Renal cortex interstitium (tissue), 11 donors: ENCODE data around the gene MYL6. TPM values are rescaled to one million over a fixed set of nuclear protein-coding genes. Genes with fewer than 3 reads are reported as not detected.
"Not testable (repeated sequence)": the region's sequence is repeated elsewhere in the genome, so short reads cannot be mapped to it uniquely, and the experiment has no call there.

Experiments used
- DNase-seq, 11 donors: peaks; one replicate each; pipeline ENCODE4 v3.0.0-alpha.2; 2013; ENCODE audit warnings: low read depth in 9 of 11, low spot score in 4 of 11; ENCODE audit errors: extremely low read depth in 1 of 11
- polyA plus RNA-seq, 3 donors: library from polyadenylated mRNA; unstranded; fragments of 120-200 nt; gene quantifications; one replicate each; pipeline ENCODE4 v1.2.1, GENCODE V29; 2013; ENCODE audit not compliant: insufficient read length in 3 of 3

The MYL6 gene
- polyA plus RNA-seq, 3 donors: 1,550 to 2,060 (median 1,865) TPM

DNA sequence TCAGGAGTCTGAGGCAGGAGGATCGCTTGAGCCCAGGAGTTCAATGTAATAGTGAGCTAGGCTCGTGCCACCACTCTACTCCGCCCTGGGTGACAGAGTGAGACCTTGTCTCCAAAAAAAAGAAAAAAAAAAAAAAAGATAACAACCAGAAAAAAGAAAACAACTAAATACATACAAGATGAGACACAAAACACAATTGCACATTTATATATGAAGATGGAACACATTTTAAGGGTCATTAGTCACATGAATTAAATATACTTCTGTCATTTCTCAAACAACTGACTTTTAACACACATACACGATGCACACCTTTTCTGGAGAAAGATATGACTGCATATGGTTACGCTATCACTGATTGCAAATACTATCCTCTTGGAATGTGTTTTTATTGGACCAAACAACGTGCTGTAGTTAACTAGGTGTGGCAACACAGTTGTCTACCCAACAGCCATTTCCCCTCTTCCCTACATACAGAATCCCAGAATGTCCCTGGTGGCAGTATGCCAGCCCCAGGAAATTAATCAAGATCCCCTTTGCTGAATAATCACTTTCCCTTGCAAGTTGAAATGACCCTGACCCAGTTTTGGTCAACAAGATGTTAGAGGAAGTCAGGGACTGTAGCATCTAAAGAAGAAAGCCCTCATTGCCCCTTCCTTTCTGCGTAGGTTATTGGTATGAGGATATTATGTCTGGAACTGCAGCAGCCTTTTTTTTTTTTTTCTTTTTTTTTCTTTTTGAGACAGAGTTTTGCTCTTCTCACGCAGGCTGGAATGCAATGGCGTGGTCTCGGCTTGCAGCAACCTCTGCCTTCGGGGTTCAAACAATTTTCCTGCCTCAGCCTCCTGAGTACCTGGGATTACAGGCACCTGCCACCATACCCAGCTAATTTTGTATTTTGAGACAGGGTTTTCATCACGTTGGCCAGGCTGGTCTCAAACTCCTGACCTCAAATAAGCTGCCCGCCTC lies 11.4 kb upstream of the MYL6 start:
- peak in 1 of 11 donors; percentile 46 for DNase-seq

DNA sequence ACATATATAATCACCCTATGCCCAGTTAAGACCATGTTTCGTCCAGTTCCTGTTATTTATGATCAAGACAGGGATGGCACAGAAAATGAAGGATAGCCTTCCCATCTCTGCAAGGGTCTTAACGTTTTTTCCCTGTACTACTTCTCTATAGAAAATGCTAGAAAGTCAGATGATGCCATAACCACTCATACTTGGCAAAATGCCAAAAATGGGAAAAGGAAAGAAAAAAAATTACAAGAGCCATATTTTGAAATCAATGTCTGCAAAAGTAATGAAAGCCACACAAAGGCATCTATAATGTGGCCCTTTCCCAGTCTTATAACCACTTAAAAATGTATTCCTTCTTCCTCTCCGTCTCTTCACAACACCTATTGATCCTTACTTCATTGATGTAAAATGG lies 7.6 kb upstream of the MYL6 start:
- no peak for DNase-seq

DNA sequence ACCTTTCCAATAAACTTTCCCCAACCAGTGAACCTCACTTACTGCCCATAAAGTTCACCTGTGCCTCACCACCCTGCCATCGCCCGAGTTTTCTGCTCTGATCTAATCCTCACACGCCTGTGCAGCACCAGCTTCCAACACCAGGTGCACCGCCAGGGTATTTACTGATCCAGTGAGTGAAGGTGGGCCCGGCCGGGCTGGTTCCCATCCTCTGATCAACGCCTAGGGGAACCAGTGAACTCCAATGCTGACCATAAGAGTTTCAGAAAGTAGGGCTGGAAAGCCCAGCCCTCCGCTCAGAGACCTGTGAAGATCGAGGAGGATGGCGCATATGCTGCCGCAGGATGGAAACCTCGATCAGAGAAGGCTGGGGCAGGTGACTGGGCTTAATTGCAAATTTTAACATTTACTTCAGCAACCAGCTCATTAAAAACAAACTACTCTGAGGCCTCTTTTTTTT lies 6.5 kb upstream of the MYL6 start:
- DNase-seq: peak in 1 of 11 donors; percentile 43

DNA sequence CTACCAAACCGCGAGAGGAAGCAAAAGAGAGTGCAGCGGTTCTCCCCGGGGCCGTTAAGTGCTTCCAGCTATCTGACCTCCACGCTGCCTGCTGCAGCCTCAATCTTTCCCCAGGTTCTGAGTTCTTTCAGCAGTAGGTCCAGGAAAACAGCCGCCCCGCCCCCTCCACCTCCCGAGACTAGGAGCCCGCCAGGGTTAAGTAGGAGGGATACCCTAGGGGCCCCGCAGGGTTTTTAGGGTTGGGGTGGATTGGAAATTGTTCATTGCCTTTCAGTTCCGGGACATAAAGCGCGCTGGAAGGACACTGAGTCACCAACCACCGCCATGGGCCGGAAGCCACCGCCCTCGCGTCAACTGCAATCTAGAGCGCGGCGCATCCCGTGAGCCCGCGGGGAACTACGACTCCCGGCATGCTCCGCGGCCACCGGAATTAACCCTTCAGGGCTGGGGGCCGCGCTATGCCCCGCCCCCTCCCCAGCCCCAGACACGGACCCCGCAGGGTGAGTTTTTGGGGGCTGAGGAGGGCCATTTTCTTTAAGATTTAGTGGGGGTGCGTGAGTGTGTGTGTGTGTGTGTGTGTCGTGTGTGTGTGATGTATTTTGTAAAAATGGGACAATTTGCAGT lies 5.9 kb upstream of the MYL6 start, which contains the start of gene MYL6B:
TSS of gene MYL6B (plus strand) at position 456 of the 624 bp plus-strand sequence. CDS start 1,332 bp downstream, outside the sequence.
- peak; percentile 73 to 91 (median 86) for DNase-seq

DNA sequence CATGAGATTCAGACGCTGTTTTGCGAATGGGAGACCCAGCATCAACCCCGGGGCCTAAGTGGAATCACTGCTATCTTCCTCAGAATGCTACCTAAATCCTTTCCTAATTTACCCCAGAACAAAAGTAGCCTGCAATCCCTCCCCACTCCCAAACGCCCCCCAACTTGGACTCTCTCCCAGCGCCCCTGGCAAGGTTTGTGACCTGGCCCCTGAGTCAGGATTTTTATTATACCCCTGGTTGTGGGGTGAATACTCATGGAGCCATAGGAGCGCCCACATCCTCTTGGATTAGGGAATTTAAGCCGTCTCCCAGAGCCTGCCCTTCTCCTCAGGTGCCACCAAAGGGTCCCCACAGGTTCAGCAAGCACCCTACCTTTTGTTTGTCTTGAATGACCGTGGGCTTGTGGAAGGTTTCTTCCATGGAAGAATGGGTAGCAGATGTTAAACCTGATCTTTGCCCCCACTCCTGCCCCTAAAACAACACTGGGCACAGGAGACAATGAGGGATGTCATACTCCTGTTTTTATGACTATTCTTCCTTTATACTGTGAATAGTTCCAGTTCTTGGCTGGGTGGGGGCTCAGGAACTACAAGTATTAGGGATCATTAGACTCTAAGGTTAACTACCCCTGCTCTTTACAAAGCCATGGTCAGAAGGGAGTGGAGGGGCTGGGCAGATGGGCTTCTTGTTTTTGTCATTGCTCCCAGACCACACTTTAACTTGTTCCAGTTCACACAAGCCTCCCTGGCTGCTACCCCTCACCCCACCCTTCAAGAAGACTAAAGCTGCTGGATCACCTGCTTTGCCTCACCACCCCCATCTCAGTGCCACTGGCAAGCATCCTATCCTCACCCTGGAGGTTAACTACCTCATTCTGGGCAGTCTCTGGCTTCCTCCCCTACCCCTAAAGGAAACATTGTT lies 5.1 kb upstream of the MYL6 start:
- no peak for DNase-seq

DNA sequence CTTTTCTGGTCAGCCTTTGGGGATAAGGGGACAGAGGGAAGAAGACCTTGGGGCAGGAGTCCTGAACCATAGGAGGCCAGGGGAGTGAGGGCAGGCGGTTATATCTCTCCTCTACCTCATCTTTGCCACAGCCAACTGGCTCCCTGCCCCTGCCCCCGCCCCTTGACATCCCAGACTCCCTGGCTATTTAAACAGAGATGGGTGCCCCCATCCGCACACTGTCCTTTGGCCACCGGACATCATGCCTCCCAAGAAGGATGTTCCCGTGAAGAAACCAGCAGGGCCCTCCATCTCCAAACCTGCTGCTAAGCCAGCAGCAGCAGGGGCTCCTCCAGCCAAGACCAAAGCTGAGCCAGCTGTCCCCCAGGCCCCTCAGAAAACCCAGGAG lies 4.5 kb upstream of the MYL6 start:
- DNase-seq: no peak

DNA sequence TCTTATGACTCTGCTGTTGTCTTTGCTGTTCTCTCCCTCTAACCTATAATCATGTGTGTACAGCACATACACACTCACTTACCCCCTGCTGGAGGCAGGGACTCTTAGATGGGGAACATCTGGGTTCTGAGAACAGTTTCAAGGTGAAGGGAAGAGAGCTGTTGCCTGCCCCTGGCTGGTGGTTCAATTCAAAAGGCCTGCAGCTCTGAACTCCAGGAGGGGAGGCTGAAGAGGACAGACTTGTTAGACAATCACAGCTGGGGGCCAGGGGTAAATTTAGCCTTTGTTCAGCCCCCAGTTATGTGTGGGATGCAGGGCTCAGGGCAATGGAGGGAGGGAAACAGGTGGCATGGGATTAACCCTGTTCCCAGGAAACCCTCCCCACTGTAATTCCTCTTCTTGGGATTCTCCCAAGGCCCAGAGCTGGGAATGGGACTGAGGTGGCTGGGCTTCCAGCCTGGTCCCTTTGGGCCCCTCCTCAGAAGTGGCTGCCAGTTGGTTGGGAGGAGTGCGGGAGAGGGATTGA lies 3.9 kb upstream of the MYL6 start:
- no peak for DNase-seq

DNA sequence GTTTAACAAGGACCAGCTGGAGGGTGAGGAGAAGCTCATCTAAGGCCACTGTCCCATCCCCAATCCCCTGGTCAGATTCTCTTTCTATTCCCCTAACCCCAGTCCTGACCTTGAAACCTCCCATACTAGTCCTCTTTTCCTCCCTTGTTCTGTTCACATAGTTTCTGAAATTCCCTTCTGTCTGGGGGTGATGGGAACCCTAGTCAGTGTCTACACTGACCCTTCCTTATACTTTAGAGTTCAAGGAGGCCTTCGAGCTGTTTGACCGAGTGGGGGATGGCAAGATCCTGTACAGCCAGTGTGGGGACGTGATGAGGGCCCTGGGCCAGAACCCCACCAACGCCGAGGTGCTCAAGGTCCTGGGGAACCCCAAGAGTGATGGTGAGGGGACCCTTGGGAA lies 3.3 kb upstream of the MYL6 start:
- DNase-seq: no peak

DNA sequence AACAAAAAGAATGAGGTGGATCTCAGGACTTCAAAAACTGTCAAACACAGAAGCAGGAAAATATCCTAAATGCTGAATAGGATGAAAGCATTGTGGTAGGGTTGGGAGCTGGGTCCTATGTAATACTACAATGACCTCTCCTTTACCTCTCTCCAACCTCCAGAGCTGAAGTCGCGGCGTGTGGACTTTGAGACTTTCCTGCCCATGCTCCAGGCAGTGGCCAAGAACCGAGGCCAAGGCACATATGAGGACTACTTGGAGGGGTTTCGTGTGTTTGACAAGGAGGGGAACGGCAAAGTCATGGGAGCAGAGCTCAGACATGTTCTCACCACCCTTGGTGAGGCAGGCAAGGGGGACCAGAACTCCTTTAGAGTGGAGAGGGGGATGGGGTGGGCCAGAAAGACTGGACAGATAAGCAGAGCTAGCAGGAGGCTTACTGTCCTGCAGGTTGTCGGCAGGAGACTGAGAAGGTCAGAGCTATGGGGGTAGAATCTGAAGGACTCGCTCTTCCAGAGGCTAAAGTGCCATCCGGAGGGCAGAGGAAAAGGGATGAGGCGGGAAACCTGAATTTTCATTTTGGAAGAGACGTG lies 2.8 kb upstream of the MYL6 start:
- DNase-seq: no peak

DNA sequence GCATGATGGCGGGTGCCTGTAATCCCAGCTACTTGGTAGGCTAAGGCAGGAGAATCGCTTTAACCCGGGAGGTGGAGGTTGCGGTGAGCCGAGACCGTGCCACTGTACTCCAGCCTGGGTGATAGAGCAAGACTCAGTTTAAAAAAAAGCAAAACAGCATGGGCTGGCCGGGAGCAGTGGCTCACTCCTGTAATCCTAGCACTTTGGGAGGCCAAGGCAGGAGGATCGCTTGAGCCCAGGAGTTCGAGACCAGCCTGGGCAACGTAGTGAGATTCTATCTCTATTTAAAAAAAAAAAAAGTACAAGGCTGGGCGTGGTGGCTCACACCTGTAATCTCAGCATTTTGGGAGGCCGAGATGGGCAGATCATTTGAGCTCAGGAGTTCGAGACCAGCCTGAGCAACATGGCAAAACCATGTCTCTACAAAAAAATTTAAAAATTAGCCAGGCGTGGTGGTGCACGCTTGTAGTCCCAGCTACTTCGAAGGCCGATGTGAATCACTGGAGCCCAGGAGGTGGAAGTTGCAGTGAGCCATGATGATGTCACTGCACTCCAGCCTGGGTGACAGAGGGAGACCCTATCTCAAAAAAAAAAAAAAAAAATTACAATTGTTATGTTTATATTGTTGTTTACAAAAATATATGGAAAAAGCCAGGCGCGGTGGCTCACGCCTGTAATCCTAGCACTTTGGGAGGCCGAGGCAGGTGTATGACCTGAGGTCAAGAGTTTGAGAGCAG lies 1.5 kb upstream of the MYL6 start:
- not testable (repeated sequence) for DNase-seq

DNA sequence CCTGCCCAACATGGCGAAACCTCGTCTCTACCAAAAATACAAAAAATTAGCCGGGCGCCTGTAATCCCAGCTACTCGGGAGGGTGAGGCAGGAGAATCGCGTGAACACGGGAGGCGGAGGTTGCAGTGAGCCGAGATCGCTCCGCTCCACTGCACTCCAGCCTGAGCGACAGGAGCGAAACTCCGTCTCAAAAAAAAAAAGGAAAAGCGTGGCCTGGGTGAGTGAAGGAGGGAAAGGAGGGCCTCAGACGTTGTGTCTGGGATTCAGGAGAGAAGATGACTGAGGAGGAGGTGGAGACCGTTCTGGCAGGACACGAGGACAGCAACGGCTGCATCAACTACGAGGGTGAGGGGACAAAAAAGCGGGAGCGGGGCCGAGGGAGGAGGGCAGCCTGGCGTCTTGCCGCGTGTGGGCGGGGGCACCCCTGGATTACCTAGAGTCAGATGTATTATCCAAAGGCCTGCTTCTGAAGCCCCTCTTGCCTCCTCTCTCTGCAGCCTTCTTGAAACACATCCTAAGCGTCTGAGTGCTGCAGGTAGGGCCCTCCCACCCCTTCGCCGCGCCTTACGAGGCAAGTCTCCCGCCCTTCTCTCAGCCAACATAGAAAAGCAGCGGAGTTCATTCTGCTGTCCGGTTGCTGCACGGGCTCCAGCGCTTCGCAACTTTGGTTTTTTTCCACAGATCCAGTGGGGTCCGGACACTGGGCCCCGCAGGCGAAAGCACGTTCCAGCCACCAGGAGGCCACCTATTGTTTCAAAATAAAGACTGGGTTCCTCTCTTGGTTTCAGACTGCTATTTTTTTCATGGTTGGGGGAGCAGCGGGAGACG lies 744 bp upstream of the MYL6 start:
- DNase-seq: peak; percentile 73 to 91 (median 83)

DNA sequence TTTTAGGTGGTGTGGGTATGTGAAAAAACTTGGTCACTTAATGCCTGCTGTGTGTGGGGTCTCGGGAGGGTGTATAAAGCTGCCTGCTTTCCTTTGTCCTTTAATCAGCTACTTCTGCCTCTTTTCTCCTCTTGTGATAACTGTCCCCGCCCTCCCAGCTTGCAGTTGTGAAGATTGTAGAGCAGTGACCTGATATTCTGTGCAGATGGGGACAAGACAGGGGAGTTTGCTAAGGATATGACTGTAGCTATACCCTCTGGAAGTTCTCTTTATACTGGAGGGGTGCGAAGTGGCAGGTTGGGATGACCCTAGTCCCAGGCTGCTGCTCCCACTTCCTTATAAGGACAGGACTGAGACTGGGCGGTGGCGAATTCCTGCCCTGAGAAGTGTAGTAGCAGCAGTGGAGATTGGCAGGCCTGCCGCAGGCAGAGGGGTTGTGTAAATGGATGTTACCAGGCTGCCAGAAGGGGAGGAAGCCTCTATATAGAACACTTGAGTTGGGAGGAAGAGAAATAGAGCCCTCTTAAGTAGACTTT lies 835 bp downstream of the MYL6 start:
- peak in 6 of 11 donors; percentile 38 to 59 (median 50) for DNase-seq

DNA sequence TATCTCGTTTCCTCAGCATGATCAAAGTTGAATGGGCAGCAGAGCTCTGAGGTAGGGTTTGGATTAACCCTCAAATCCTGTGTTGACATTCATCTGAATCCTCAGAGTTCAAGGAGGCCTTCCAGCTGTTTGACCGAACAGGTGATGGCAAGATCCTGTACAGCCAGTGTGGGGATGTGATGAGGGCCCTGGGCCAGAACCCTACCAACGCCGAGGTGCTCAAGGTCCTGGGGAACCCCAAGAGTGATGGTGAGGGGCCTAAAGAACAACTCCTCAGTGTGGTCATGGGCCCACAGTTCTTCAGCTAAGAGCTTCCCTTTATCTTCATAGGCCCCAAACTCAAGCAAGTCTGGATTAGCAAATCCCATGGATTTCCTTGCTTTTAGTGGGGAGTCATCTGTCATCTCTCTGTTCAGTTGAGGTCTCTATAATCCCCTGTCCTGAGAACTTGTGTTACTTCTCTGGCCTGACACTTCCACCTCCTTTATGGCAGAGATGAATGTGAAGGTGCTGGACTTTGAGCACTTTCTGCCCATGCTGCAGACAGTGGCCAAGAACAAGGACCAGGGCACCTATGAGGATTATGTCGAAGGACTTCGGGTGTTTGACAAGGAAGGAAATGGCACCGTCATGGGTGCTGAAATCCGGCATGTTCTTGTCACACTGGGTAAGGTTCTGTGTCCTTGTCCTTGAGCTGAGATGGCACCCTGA lies 1.5 kb downstream of the MYL6 start:
- DNase-seq: no peak

DNA sequence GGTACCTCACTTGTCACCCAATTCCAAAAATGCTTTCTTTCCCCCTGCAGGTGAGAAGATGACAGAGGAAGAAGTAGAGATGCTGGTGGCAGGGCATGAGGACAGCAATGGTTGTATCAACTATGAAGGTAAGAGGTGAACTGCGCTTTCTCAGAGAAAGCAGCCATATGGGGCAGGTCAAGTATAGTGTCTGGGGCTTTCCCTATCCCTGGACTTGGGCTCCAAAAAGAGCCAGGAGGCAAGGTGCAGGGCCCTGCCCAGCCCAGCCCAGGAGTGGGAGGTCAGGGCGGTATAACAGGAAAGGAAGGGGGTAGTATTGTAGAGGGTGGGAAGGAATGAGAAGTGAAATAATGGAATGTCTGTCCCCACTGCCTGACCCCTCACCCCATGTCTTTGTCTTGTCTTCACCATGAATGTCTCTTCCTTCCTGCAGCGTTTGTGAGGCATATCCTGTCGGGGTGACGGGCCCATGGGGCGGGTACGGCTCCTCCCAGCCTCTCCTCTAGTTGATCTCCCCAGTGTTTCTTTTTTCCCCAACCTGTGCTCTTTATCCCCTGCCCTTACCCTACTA lies 2.1 kb downstream of the MYL6 start:
- DNase-seq: no peak

DNA sequence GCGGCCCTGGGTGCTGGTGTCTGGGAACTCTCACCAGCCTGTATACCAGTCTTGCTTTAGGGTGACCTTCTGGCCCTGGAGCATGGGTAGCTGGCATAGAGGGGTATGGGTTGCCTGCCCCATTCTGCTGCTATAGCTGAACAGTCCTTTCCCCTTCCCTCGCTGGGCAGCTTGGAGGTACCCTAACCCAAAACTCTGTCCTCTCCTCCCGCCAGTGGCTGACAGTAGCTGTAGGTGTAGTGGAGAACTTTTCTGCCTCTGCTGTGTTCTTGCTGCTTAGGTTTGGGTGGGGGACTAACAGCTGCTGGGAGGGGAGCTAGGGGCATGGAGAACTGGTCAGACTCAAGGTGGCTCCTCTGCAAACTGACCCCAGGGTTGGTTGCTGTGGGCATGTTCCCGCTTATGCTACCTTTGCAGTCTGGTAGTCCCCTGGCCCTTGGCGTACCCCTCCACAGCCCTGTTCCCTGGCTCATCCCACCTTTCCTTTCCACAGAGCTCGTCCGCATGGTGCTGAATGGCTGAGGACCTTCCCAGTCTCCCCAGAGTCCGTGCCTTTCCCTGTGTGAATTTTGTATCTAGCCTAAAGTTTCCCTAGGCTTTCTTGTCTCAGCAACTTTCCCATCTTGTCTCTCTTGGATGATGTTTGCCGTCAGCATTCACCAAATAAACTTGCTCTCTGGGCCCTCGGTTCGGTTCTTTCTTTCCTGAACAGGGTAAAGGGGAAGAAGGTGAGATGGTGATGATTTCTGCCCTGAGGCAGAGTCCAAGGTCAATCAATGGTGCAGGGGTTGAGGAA lies 2.9 kb downstream of the MYL6 start:
- DNase-seq: no peak
